GM12865 (cell line): Measurements from ENCODE around the gene TCF12.
"Not testable (repeated sequence)": the region's sequence is repeated elsewhere in the genome, so short reads cannot be mapped to it uniquely, and the experiment has no call there.

Experiments used
- DNase-seq: peaks from one replicate; pipeline ENCODE4 v3.0.0; 2010; ENCODE audit warnings: low read depth
- H3K4me3 ChIP-seq: 2 replicates; pipeline ENCODE4 v1.5.1; 2011; ENCODE audit warnings: mild to moderate bottlenecking, low read depth, low read length, control low read depth
- CTCF ChIP-seq: IDR thresholded peaks from 2 replicates; pipeline ENCODE4 v1.5.1; 2011; ENCODE audit warnings: low read length, control low read depth, low read depth, inconsistent platforms; ENCODE audit not compliant: insufficient read depth; ENCODE audit errors: missing control alignments

The TCF12 gene

DNA sequence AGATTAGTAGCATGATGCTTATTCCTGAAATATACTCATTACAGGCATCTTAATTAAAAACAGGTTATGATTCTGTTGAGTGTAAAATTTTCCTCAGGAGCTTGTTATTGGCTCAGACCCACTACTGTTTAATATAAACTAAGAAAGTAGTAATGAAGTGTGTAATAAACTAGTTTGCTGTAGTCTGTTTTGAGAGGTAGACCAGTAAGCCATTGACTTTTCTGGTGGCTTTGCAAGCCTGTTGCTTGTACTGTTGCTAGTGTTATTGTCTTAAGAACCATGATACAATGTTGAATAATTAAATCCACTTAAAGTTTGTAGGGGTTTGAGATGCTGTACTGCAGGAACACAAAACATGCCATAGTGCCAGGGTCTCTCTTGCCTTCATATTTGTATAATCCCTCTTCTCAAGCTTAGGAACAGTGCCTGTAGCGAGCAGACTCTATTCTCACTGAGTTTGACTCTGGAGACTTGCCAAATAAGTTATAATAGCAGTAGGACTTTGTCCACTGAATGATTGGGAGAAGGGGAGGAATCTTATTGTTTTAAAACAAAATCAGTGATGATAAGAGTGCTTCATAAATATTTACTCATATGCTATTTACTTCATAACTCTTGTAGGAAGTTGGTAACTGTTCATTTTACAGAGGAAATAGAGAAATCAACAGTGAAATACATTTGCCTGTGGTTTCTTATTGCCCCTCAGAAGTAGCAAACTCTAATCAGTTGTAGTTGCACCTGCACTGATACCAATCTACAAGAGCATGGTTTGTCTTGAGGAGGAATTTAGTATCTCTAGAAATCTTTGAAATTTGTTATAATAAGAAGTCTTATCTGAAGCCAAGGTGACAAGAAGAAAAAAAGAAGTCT lies 13.4 kb downstream of the TCF12 start:
- peak; percentile 24 for DNase-seq
- no peak for TF ChIP-seq CTCF
- no peak overlapping the region for H3K4me3 ChIP-seq

- H3K4me3 ChIP-seq, DNase-seq: not testable (repeated sequence)
Observed at GRCh38 chr15:56932509-56932868, 14.0 kb downstream of the TCF12 start.

DNA sequence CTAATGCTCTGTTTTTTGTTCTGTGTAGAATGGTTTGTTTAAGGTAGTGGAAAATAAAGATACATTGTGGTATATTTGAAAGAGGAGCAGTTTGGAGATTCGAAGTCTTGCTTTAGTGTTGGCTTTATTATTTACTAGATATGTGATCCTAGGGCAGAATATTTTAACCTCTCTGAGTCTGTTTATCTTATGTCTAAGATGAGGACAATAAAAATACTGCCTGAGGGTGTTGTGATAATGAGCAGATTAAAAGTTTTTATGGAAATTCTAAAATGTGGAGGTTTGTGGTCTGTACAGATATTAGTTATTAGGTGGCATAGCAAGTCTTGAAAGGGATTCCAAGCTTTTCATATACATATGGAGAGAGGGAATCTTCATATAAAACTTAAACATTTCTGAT lies 15.0 kb downstream of the TCF12 start:
- H3K4me3 ChIP-seq: no peak overlapping the region
- no peak for DNase-seq
- no peak for TF ChIP-seq CTCF

DNA sequence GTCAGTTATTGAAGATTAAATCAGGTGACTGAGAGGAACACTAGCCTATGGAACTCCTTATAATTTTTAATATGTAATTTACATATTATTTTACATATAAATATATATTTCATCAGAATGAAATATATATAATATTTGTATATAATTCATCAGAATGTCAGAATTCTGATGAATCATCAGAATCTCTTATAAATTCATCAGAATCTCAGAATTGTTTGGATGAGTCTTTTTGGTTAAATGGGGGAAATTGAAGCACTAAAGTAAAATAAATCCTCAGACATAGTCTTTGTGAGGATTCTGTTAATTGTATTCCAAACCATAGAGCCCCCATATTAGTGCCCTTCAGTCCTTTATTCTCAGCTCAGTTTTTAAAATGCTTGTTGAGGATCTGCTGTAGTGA lies 15.4 kb downstream of the TCF12 start:
- no peak for DNase-seq
- H3K4me3 ChIP-seq: no peak overlapping the region
- no peak for TF ChIP-seq CTCF

DNA sequence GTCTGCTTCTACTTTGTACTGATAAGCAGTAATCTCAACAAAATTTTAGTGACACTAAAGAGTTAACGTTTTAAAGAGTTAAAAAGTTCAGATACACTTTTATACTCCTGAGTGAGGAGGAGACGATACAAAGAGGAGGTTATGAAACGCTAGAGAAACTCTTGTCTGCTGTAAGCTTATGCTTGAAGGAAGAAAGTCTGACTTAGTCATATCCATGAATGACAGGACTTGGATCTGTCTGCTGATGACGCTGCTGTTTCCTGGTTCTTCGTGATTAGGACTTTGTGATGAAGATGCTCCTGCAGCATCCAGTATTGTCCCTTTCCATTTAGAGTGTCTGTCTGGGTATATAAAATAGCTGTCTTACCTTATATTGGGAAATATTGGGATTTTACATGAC lies 15.8 kb downstream of the TCF12 start:
- no peak for DNase-seq
- H3K4me3 ChIP-seq: no peak overlapping the region
- no peak for TF ChIP-seq CTCF

GRCh38 chr15:56936929-56937328 lies 18.5 kb downstream of the TCF12 start:
- DNase-seq: no peak
- TF ChIP-seq CTCF: no peak
- no peak overlapping the region for H3K4me3 ChIP-seq

DNA sequence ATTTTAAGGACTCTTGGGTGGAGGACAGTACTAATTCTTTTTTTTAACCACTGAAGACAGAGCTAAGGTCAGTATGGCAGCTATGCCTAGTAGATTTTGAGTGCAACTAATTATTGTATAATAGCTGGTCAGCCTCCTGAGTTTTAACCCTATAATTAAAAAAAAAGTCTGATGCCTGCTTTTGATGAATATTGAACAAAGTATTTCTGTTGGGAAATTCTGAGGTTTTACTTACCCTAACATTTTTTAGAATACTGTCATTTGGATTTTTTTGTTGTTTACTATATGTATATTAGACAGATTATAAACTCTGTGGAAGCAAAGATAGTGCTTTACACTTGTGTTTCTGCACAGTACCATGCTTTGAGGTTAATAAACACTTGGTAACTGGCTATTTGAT lies 20.8 kb downstream of the TCF12 start:
- no peak for TF ChIP-seq CTCF
- DNase-seq: no peak
- no peak overlapping the region for H3K4me3 ChIP-seq
